ENCODE results near the gene ASPDH.

DNA sequence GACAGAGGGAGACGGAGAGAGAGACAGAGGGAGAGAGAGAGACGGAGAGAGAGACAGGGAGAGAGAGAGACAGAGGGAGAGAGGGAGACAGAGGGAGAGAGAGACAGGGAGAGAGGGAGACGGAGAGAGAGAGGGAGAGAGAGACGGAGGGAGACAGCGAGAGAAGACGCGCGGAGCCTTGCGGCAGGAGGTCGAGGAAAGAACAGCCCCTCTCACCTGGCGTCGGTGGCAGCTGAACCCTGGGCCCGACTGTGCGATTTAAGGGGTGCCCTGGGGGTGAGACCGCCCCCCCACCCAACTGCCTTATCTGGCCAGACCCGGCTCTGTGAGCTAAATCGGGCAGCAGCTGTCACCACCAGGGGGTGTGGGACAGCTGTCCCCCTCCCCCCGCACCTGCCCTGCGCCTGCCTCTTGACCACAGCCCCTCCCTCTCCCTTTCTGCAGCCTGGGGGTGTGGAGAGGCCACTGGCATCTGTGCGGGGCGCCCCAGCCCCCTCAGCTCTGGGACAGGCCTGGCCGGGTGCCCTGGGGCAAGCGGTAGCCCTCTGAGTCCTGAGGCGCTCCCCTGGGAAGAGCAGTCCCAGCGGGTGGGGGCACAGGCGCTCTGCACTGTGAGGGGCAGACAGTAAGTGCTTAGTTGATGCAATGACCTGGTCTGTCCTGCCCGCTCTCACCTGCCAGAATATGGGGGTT, 13.5 kb downstream of the ASPDH start:
- TF ChIP-seq RAD21 (IDR thresholded peaks at IDR 0.05; ENCODE audit: low read depth) (no peak), EZH2phosphoT487 (IDR thresholded peaks at IDR 0.05; ENCODE audit: borderline replicate concordance) (no peak), CEBPB (IDR thresholded peaks at IDR 0.05; ENCODE audit: low read depth) (no peak), FOSL1 (IDR thresholded peaks at IDR 0.05; ENCODE audit: low read depth) (no peak), TCF7L2 (IDR thresholded peaks at IDR 0.05; ENCODE audit: borderline replicate concordance, extremely low read depth, insufficient read depth, insufficient read length) (no peak), EZH2 (IDR thresholded peaks at IDR 0.05) (no peak)
- TF ChIP-seq, protein P1, sequence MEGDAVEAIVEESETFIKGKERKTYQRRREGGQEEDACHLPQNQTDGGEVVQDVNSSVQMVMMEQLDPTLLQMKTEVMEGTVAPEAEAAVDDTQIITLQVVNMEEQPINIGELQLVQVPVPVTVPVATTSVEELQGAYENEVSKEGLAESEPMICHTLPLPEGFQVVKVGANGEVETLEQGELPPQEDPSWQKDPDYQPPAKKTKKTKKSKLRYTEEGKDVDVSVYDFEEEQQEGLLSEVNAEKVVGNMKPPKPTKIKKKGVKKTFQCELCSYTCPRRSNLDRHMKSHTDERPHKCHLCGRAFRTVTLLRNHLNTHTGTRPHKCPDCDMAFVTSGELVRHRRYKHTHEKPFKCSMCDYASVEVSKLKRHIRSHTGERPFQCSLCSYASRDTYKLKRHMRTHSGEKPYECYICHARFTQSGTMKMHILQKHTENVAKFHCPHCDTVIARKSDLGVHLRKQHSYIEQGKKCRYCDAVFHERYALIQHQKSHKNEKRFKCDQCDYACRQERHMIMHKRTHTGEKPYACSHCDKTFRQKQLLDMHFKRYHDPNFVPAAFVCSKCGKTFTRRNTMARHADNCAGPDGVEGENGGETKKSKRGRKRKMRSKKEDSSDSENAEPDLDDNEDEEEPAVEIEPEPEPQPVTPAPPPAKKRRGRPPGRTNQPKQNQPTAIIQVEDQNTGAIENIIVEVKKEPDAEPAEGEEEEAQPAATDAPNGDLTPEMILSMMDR (IDR thresholded peaks at IDR 0.05 in 2 of 3, conservative IDR thresholded peaks at IDR 0.05 in 1 of 3; ENCODE audit: borderline replicate concordance in 1 of 3, insufficient read depth in 1 of 3, low read depth in 2 of 3, low read length in 2 of 3): peak in 2 of 3 experiments; percentile 14 to 32; a peak in 3 of 6 replicates
